ENCODE results near the gene CCDC88C. TPM values are rescaled to one million over a fixed set of nuclear protein-coding genes. Genes with fewer than 3 reads are reported as not detected.

The CCDC88C gene
- polyA plus RNA-seq, 1 donor (not counting 4 experiments of a cell fraction or from before 2014, with no cell fraction given): 2.4 TPM

- Histone ChIP-seq H3K9ac (ENCODE audit: control insufficient read depth, extremely low read depth, insufficient read depth, low read length) (no peak overlapping the region), H3K9me3 (ENCODE audit: control insufficient read depth, low read depth, low read length) (no peaks in the 10 kb centered on the region), H4K20me1 (ENCODE audit: control insufficient read depth, extremely low read depth, insufficient read depth, low read length) (no peaks in the 10 kb centered on the region), H2AFZ (ENCODE audit: control insufficient read depth, low read length) (no peak overlapping the region), H3K27me3 (ENCODE audit: control insufficient read depth, extremely low read depth, insufficient read depth, low read length) (no peaks in the 10 kb centered on the region), H3K27ac (ENCODE audit: control insufficient read depth, insufficient read depth, low read length) (no peak overlapping the region), H3K4me2 (ENCODE audit: control insufficient read depth, extremely low read depth, insufficient read depth, low read depth, low read length) (no peak overlapping the region), H3K79me2 (ENCODE audit: control insufficient read depth, insufficient read depth, low read length) (no peaks in the 10 kb centered on the region), H3K4me3 (ENCODE audit: control insufficient read depth in 2 of 3, extremely low read depth in 1 of 3, insufficient read depth in 2 of 3, low read depth in 1 of 3, low read length in 3 of 3) (no peak overlapping the region), H3K36me3 (ENCODE audit: control insufficient read depth in 2 of 2, extremely low read depth in 1 of 2, insufficient read depth in 2 of 2, low read length in 2 of 2) (peaks cover 0 to 4% of the 10 kb centered on the region in 2 experiments), H3K4me1 (ENCODE audit: control insufficient read depth, extremely low read depth, insufficient read depth, low read length) (no peaks in the 10 kb centered on the region), H3K9me1 (ENCODE audit: control insufficient read depth, extremely low read depth, insufficient read depth, low read length) (no peaks in the 10 kb centered on the region)
- DNase-seq (ENCODE audit: low read depth, low spot score) (no peak), FAIRE-seq (no peak)
- dilution Hi-C loops (cut with MboI; ENCODE audit: extremely low pct_ligation_motif_present, low sequenced_read_pairs): no loop called here
- TF ChIP-seq EZH2 (IDR thresholded peaks at IDR 0.05; ENCODE audit: low read length) (no peak), CTCF (optimal IDR thresholded peaks at IDR 0.05 in 1 of 3, IDR thresholded peaks at IDR 0.05 in 1 of 3, conservative IDR thresholded peaks at IDR 0.05 in 1 of 3; ENCODE audit: extremely low read depth in 1 of 3, insufficient read depth in 2 of 3, low read length in 3 of 3) (no peak)
These were observed 111.1 kb downstream of the CCDC88C start for GRCh38 chr14:91306547-91306946.

- Histone ChIP-seq H3K4me3 (ENCODE audit: control insufficient read depth in 2 of 3, extremely low read depth in 1 of 3, insufficient read depth in 2 of 3, low read depth in 1 of 3, low read length in 3 of 3) (no peak overlapping the region), H3K27me3 (ENCODE audit: control insufficient read depth, extremely low read depth, insufficient read depth, low read length) (no peaks in the 10 kb centered on the region), H3K36me3 (ENCODE audit: control insufficient read depth in 2 of 2, extremely low read depth in 1 of 2, insufficient read depth in 2 of 2, low read length in 2 of 2) (no peaks in the 10 kb centered on the region), H3K9me1 (ENCODE audit: control insufficient read depth, extremely low read depth, insufficient read depth, low read length) (no peaks in the 10 kb centered on the region), H3K4me2 (ENCODE audit: control insufficient read depth, extremely low read depth, insufficient read depth, low read depth, low read length) (no peak overlapping the region), H3K9me3 (ENCODE audit: control insufficient read depth, low read depth, low read length) (no peaks in the 10 kb centered on the region), H3K9ac (ENCODE audit: control insufficient read depth, extremely low read depth, insufficient read depth, low read length) (no peak overlapping the region), H4K20me1 (ENCODE audit: control insufficient read depth, extremely low read depth, insufficient read depth, low read length) (no peaks in the 10 kb centered on the region), H3K4me1 (ENCODE audit: control insufficient read depth, extremely low read depth, insufficient read depth, low read length) (no peaks in the 10 kb centered on the region), H3K79me2 (ENCODE audit: control insufficient read depth, insufficient read depth, low read length) (no peaks in the 10 kb centered on the region), H2AFZ (ENCODE audit: control insufficient read depth, low read length) (no peak overlapping the region), H3K27ac (ENCODE audit: control insufficient read depth, insufficient read depth, low read length) (no peak overlapping the region)
- dilution Hi-C loops (cut with MboI; ENCODE audit: extremely low pct_ligation_motif_present, low sequenced_read_pairs): no loop called here
- TF ChIP-seq CTCF (optimal IDR thresholded peaks at IDR 0.05 in 1 of 3, IDR thresholded peaks at IDR 0.05 in 1 of 3, conservative IDR thresholded peaks at IDR 0.05 in 1 of 3; ENCODE audit: extremely low read depth in 1 of 3, insufficient read depth in 2 of 3, low read length in 3 of 3): no peak
- TF ChIP-seq EZH2 (IDR thresholded peaks at IDR 0.05; ENCODE audit: low read length): no peak
- FAIRE-seq (no peak), DNase-seq (ENCODE audit: low read depth, low spot score) (no peak)
These were observed 111.8 kb downstream of the CCDC88C start for GRCh38 chr14:91305650-91306431.

Measured in keratinocyte (primary cell).